ENCODE data around the gene KCTD6.
A peak's percentile ranks its signal among the peaks of the same experiment; 100 is the strongest.

Gene KCTD6

GRCh38 chr3:58491506-58492402 is at the start of gene KCTD6:
TSS of gene KCTD6 (plus strand) at chr3:58492096. CDS start at chr3:58498756, 6,660 bp downstream.
- no peaks in the 10 kb centered on the region for H3K9me3 ChIP-seq (ENCODE audit: insufficient read depth, low read depth, low read length)
- peak within 1 kb of the TSS; percentile 81; the same call in 1 of the 2 replicates for H3K9ac ChIP-seq (ENCODE audit: low read depth, low read length)
- H3K27me3 ChIP-seq (ENCODE audit: insufficient read depth, low read length), result no peaks in the 10 kb centered on the region
- H3K27ac ChIP-seq (ENCODE audit: low read length), result peak within 1 kb of the TSS; percentile 65
- peaks cover 41% of the 10 kb centered on the region for H3K4me1 ChIP-seq (ENCODE audit: insufficient read depth, low read length)
- H3K36me3 ChIP-seq (ENCODE audit: insufficient read depth, low read depth, low read length), result no peaks in the 10 kb centered on the region
- H3K4me3 ChIP-seq (ENCODE audit: low read length), result peak within 1 kb of the TSS; percentile 93

- Histone ChIP-seq H3K4me1 (ENCODE audit: insufficient read depth, low read length) (no peaks in the 10 kb centered on the region), H3K27me3 (ENCODE audit: insufficient read depth, low read length) (no peaks in the 10 kb centered on the region), H3K36me3 (ENCODE audit: insufficient read depth, low read depth, low read length) (no peaks in the 10 kb centered on the region), H3K9ac (ENCODE audit: low read depth, low read length) (no peak overlapping the region), H3K4me3 (ENCODE audit: low read length) (no peak overlapping the region), H3K9me3 (ENCODE audit: insufficient read depth, low read depth, low read length) (peaks cover 3% of the 10 kb centered on the region; the same call in 1 of the 2 replicates), H3K27ac (ENCODE audit: low read length) (no peak overlapping the region)
These were observed 39.7 kb upstream of the KCTD6 start for GRCh38 chr3:58452176-58452575.

GRCh38 chr3:58459160-58459559 is 32.7 kb upstream of the KCTD6 start:
- no peak overlapping the region for H3K27ac ChIP-seq (ENCODE audit: low read length)
- no peak overlapping the region for H3K9ac ChIP-seq (ENCODE audit: low read depth, low read length)
- H3K27me3 ChIP-seq (ENCODE audit: insufficient read depth, low read length), result no peaks in the 10 kb centered on the region

GRCh38 chr3:58462829-58463180 is 29.1 kb upstream of the KCTD6 start:
- H3K4me1 ChIP-seq (ENCODE audit: insufficient read depth, low read length), result peaks cover 9% of the 10 kb centered on the region; the same call in 1 of the 2 replicates
- no peaks in the 10 kb centered on the region for H3K27me3 ChIP-seq (ENCODE audit: insufficient read depth, low read length)
- H3K9ac ChIP-seq (ENCODE audit: low read depth, low read length), result no peak overlapping the region
- H3K27ac ChIP-seq (ENCODE audit: low read length), result no peak overlapping the region
- H3K9me3 ChIP-seq (ENCODE audit: insufficient read depth, low read depth, low read length), result no peaks in the 10 kb centered on the region
- H3K4me3 ChIP-seq (ENCODE audit: low read length), result no peak overlapping the region
- H3K36me3 ChIP-seq (ENCODE audit: insufficient read depth, low read depth, low read length), result no peaks in the 10 kb centered on the region

More at GRCh38 chr3:58459160-58459559, 32.7 kb upstream of the KCTD6 start:
- Histone ChIP-seq H3K4me1 (ENCODE audit: insufficient read depth, low read length) (peaks cover 9% of the 10 kb centered on the region; the same call in 1 of the 2 replicates), H3K36me3 (ENCODE audit: insufficient read depth, low read depth, low read length) (no peaks in the 10 kb centered on the region), H3K4me3 (ENCODE audit: low read length) (no peak overlapping the region), H3K9me3 (ENCODE audit: insufficient read depth, low read depth, low read length) (no peaks in the 10 kb centered on the region; the same call in 1 of the 2 replicates)

- H3K4me1 ChIP-seq (ENCODE audit: insufficient read depth, low read length), result peaks cover 9% of the 10 kb centered on the region; the same call in 1 of the 2 replicates
- no peaks in the 10 kb centered on the region for H3K36me3 ChIP-seq (ENCODE audit: insufficient read depth, low read depth, low read length)
These were observed 28.5 kb upstream of the KCTD6 start for GRCh38 chr3:58463181-58463941.

GRCh38 chr3:58463942-58464271 is 28.0 kb upstream of the KCTD6 start:
- H3K27ac ChIP-seq (ENCODE audit: low read length), result no peak overlapping the region
- H3K36me3 ChIP-seq (ENCODE audit: insufficient read depth, low read depth, low read length), result no peaks in the 10 kb centered on the region
- H3K9ac ChIP-seq (ENCODE audit: low read depth, low read length), result no peak overlapping the region
- peaks cover 9% of the 10 kb centered on the region; the same call in 1 of the 2 replicates for H3K4me1 ChIP-seq (ENCODE audit: insufficient read depth, low read length)
- H3K4me3 ChIP-seq (ENCODE audit: low read length), result no peak overlapping the region; the same call in 1 of the 2 replicates
- no peaks in the 10 kb centered on the region for H3K9me3 ChIP-seq (ENCODE audit: insufficient read depth, low read depth, low read length)
- H3K27me3 ChIP-seq (ENCODE audit: insufficient read depth, low read length), result no peaks in the 10 kb centered on the region

More at GRCh38 chr3:58463181-58463941, 28.5 kb upstream of the KCTD6 start:
- Histone ChIP-seq H3K27ac (ENCODE audit: low read length) (no peak overlapping the region), H3K9me3 (ENCODE audit: insufficient read depth, low read depth, low read length) (no peaks in the 10 kb centered on the region), H3K4me3 (ENCODE audit: low read length) (no peak overlapping the region; the same call in 1 of the 2 replicates), H3K9ac (ENCODE audit: low read depth, low read length) (no peak overlapping the region; the same call in 1 of the 2 replicates), H3K27me3 (ENCODE audit: insufficient read depth, low read length) (no peaks in the 10 kb centered on the region)

- no peak overlapping the region for H3K27ac ChIP-seq (ENCODE audit: low read length)
- H3K9me3 ChIP-seq (ENCODE audit: insufficient read depth, low read depth, low read length), result no peaks in the 10 kb centered on the region
- H3K4me1 ChIP-seq (ENCODE audit: insufficient read depth, low read length), result peaks cover 9% of the 10 kb centered on the region; the same call in 1 of the 2 replicates
- no peak overlapping the region for H3K9ac ChIP-seq (ENCODE audit: low read depth, low read length)
- no peak overlapping the region for H3K4me3 ChIP-seq (ENCODE audit: low read length)
- H3K27me3 ChIP-seq (ENCODE audit: insufficient read depth, low read length), result no peaks in the 10 kb centered on the region
- no peaks in the 10 kb centered on the region for H3K36me3 ChIP-seq (ENCODE audit: insufficient read depth, low read depth, low read length)
These were observed 27.0 kb upstream of the KCTD6 start for GRCh38 chr3:58464866-58465265.

GRCh38 chr3:58466899-58467563 is 24.9 kb upstream of the KCTD6 start:
- no peaks in the 10 kb centered on the region for H3K36me3 ChIP-seq (ENCODE audit: insufficient read depth, low read depth, low read length)
- no peaks in the 10 kb centered on the region for H3K9me3 ChIP-seq (ENCODE audit: insufficient read depth, low read depth, low read length)
- no peaks in the 10 kb centered on the region for H3K27me3 ChIP-seq (ENCODE audit: insufficient read depth, low read length)
- peaks cover 23% of the 10 kb centered on the region for H3K4me1 ChIP-seq (ENCODE audit: insufficient read depth, low read length)
- no peak overlapping the region for H3K27ac ChIP-seq (ENCODE audit: low read length)
- H3K9ac ChIP-seq (ENCODE audit: low read depth, low read length), result no peak overlapping the region
- no peak overlapping the region for H3K4me3 ChIP-seq (ENCODE audit: low read length)

GRCh38 chr3:58469096-58469495 is 22.8 kb upstream of the KCTD6 start:
- H3K9ac ChIP-seq (ENCODE audit: low read depth, low read length), result no peak overlapping the region
- no peak overlapping the region for H3K27ac ChIP-seq (ENCODE audit: low read length)
- H3K36me3 ChIP-seq (ENCODE audit: insufficient read depth, low read depth, low read length), result no peaks in the 10 kb centered on the region
- no peak overlapping the region for H3K4me3 ChIP-seq (ENCODE audit: low read length)
- no peaks in the 10 kb centered on the region for H3K9me3 ChIP-seq (ENCODE audit: insufficient read depth, low read depth, low read length)
- H3K27me3 ChIP-seq (ENCODE audit: insufficient read depth, low read length), result no peaks in the 10 kb centered on the region
- peaks cover 16% of the 10 kb centered on the region for H3K4me1 ChIP-seq (ENCODE audit: insufficient read depth, low read length)

GRCh38 chr3:58470363-58471024 is 21.4 kb upstream of the KCTD6 start:
- Histone ChIP-seq H3K36me3 (ENCODE audit: insufficient read depth, low read depth, low read length) (no peaks in the 10 kb centered on the region), H3K9ac (ENCODE audit: low read depth, low read length) (no peak overlapping the region), H3K4me3 (ENCODE audit: low read length) (no peak overlapping the region), H3K9me3 (ENCODE audit: insufficient read depth, low read depth, low read length) (no peaks in the 10 kb centered on the region), H3K27me3 (ENCODE audit: insufficient read depth, low read length) (no peaks in the 10 kb centered on the region), H3K27ac (ENCODE audit: low read length) (no peak overlapping the region), H3K4me1 (ENCODE audit: insufficient read depth, low read length) (peaks cover 16% of the 10 kb centered on the region)
